ENCODE data around the gene FAM184A. TPM values are rescaled to one million over a fixed set of nuclear protein-coding genes. Genes with fewer than 3 reads are reported as not detected.
"Not testable (repeated sequence)": the region's sequence is repeated elsewhere in the genome, so short reads cannot be mapped to it uniquely, and the experiment has no call there.

Gene FAM184A
- total RNA-seq, 2 experiments from 2014 or later = 3.0 TPM

- no peaks in the 10 kb centered on the region for H3K27me3 Mint-ChIP-seq
- POLR2A ChIA-PET = no interaction called here
- no peak for ATAC-seq (ENCODE audit: low read depth)
- H3K4me3 Mint-ChIP-seq = no peak overlapping the region
- no peaks in the 10 kb centered on the region for H3K4me1 Mint-ChIP-seq
- H3K9me3 Mint-ChIP-seq = peaks cover 5% of the 10 kb centered on the region
- H3K27ac Mint-ChIP-seq = no peak overlapping the region
- H3K36me3 Mint-ChIP-seq = peaks cover 11% of the 10 kb centered on the region
- no peak for DNase-seq
Measured at GRCh38 chr6:119006974-119007373, 71.5 kb downstream of the FAM184A start.

- no peak for ATAC-seq (ENCODE audit: low read depth)
Measured at GRCh38 chr6:119002069-119002468, 76.4 kb downstream of the FAM184A start.

GRCh38 chr6:118999494-119000040, 78.9 kb downstream of the FAM184A start:
- H3K4me3 Mint-ChIP-seq = no peak overlapping the region
- no peak for DNase-seq
- POLR2A ChIA-PET = no interaction called here

More at GRCh38 chr6:119002069-119002468, 76.4 kb downstream of the FAM184A start:
- Mint-ChIP-seq H3K4me3 (no peak overlapping the region), H3K9me3 (no peaks in the 10 kb centered on the region), H3K4me1 (peaks cover 2% of the 10 kb centered on the region), H3K36me3 (peaks cover 2% of the 10 kb centered on the region), H3K27me3 (no peaks in the 10 kb centered on the region), H3K27ac (no peak overlapping the region)
- POLR2A ChIA-PET = no interaction called here
- no peak for DNase-seq

DNA sequence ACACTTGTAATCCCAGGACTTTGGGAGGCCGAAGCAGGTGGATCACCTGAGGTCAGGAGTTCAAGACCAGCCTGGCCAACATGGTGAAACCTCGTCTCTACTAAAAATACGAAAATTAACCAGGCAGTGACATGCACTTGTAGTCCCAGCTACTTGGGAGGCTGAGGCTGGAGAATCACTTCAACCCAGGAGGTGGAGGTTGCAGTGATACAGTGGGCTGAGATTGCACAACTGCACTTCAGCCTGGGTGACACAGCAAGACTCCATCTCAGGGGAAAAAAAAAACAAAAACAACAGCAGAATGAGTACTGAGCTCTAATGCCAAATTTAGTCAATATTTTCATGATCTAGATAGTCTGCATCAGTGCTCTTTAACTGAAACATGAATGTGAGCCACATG, 81.0 kb downstream of the FAM184A start:
- H3K36me3 Mint-ChIP-seq; DNase-seq; POLR2A ChIA-PET; H3K27ac Mint-ChIP-seq; H3K4me1 Mint-ChIP-seq; H3K9me3 Mint-ChIP-seq; H3K4me3 Mint-ChIP-seq; H3K27me3 Mint-ChIP-seq; ATAC-seq (ENCODE audit: low read depth): not testable (repeated sequence)

More at GRCh38 chr6:118999494-119000040, 78.9 kb downstream of the FAM184A start:
- Mint-ChIP-seq H3K27me3 (no peaks in the 10 kb centered on the region), H3K27ac (no peak overlapping the region), H3K4me1 (peaks cover 4% of the 10 kb centered on the region), H3K9me3 (no peaks in the 10 kb centered on the region), H3K36me3 (peaks cover 2% of the 10 kb centered on the region)
- ATAC-seq (ENCODE audit: low read depth) = no peak

- DNase-seq = no peak
- POLR2A ChIA-PET = no interaction called here
- ATAC-seq (ENCODE audit: low read depth) = no peak
- no peak overlapping the region for H3K27ac Mint-ChIP-seq
- no peaks in the 10 kb centered on the region for H3K9me3 Mint-ChIP-seq
- no peaks in the 10 kb centered on the region for H3K27me3 Mint-ChIP-seq
- peaks cover 2% of the 10 kb centered on the region for H3K36me3 Mint-ChIP-seq
- H3K4me3 Mint-ChIP-seq = no peak overlapping the region
- peaks cover 4% of the 10 kb centered on the region for H3K4me1 Mint-ChIP-seq
Measured at GRCh38 chr6:118996289-118996820, 82.1 kb downstream of the FAM184A start.

DNA sequence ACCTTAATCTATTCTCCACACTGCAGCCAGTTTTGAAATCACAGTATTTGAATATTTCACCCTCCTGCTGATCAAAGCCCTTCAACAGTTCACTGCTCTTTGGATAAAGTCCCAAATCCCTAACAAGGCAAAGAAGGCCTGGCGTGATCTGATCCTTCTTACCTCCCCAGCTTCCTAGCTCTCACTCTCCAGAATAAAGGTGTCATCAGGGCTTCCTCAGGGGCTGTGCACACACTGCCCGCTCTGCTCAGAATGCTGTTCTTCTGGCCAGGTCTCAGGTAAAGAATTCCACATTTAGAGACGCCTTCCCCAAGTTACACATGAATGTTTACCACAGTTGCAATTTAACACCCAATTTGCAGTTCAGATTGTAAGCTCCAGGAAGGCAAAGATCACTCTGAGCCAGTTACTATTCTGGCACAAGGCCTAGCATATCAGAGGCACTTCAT, 84.6 kb downstream of the FAM184A start:
- DNase-seq (no peak), ATAC-seq (ENCODE audit: low read depth) (no peak)
- H3K27ac Mint-ChIP-seq = no peak overlapping the region
- no peaks in the 10 kb centered on the region for H3K9me3 Mint-ChIP-seq
- H3K27me3 Mint-ChIP-seq = no peaks in the 10 kb centered on the region
- POLR2A ChIA-PET = no interaction called here
- peaks cover 4% of the 10 kb centered on the region for H3K4me1 Mint-ChIP-seq
- H3K36me3 Mint-ChIP-seq = no peaks in the 10 kb centered on the region
- no peak overlapping the region for H3K4me3 Mint-ChIP-seq

GRCh38 chr6:118993358-118993757, 85.1 kb downstream of the FAM184A start:
- Mint-ChIP-seq H3K27ac (no peak overlapping the region), H3K27me3 (no peaks in the 10 kb centered on the region), H3K36me3 (no peaks in the 10 kb centered on the region), H3K9me3 (no peaks in the 10 kb centered on the region), H3K4me3 (no peak overlapping the region), H3K4me1 (peaks cover 4% of the 10 kb centered on the region)
- POLR2A ChIA-PET = no interaction called here
- DNase-seq (no peak), ATAC-seq (ENCODE audit: low read depth) (no peak)

DNA sequence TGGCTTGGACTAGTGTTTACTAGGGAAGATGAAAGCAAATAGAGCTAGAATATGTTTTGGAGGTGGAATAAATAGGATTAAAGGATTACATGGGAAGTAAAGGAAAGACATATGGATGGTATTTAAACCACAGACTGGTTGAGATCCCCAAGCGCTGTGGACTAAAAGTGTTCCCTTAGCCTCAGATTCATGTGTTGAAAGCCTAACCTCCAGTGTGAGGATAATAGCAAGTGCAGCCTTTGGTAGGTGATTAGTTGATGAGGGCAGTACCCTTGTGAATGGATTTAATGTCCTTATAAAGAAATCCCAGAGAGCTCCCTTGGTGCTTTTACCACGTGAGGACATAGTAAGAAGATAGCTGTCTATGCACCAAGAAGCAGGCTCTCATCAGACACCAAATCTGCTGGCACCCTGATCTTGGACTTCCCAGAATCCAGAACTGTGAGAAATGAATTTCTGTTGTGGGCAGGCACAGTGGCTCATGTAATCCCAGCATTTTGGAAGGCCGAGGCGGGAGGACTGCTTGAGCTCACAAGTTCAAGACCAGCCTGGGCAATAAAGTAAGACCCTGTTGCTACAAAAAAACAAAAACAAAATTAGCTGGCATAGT, 86.2 kb downstream of the FAM184A start:
- POLR2A ChIA-PET = no interaction called here
- ATAC-seq (ENCODE audit: low read depth) (no peak), DNase-seq (no peak)
- Mint-ChIP-seq H3K36me3 (no peaks in the 10 kb centered on the region), H3K27me3 (no peaks in the 10 kb centered on the region), H3K4me3 (no peak overlapping the region), H3K27ac (no peak overlapping the region), H3K9me3 (no peaks in the 10 kb centered on the region), H3K4me1 (peaks cover 2% of the 10 kb centered on the region)

- Mint-ChIP-seq H3K4me3 (no peak overlapping the region), H3K4me1 (peaks cover 5% of the 10 kb centered on the region), H3K36me3 (no peaks in the 10 kb centered on the region), H3K9me3 (no peaks in the 10 kb centered on the region), H3K27me3 (no peaks in the 10 kb centered on the region), H3K27ac (no peak overlapping the region)
- DNase-seq = no peak
- POLR2A ChIA-PET = no interaction called here
- no peak for ATAC-seq (ENCODE audit: low read depth)
Measured at GRCh38 chr6:118986312-118986711, 92.2 kb downstream of the FAM184A start.

GRCh38 chr6:118985123-118985830, 93.2 kb downstream of the FAM184A start:
- Mint-ChIP-seq H3K4me1 (peaks cover 5% of the 10 kb centered on the region), H3K27me3 (no peaks in the 10 kb centered on the region), H3K9me3 (no peaks in the 10 kb centered on the region), H3K27ac (no peak overlapping the region), H3K36me3 (no peaks in the 10 kb centered on the region), H3K4me3 (no peak overlapping the region)
- no peak for ATAC-seq (ENCODE audit: low read depth)
- no peak for DNase-seq
- POLR2A ChIA-PET = no interaction called here

- DNase-seq (no peak), ATAC-seq (ENCODE audit: low read depth) (no peak)
- Mint-ChIP-seq H3K4me1 (peaks cover 5% of the 10 kb centered on the region), H3K9me3 (no peaks in the 10 kb centered on the region), H3K4me3 (no peak overlapping the region), H3K27me3 (no peaks in the 10 kb centered on the region), H3K36me3 (no peaks in the 10 kb centered on the region), H3K27ac (no peak overlapping the region)
- POLR2A ChIA-PET = no interaction called here
Measured at GRCh38 chr6:118984342-118984741, 94.1 kb downstream of the FAM184A start.

- H3K4me3 Mint-ChIP-seq = no peak overlapping the region
- H3K27me3 Mint-ChIP-seq = no peaks in the 10 kb centered on the region
- H3K4me1 Mint-ChIP-seq = peaks cover 5% of the 10 kb centered on the region
- no peaks in the 10 kb centered on the region for H3K9me3 Mint-ChIP-seq
- POLR2A ChIA-PET = no interaction called here
- DNase-seq (no peak), ATAC-seq (ENCODE audit: low read depth) (no peak)
- H3K36me3 Mint-ChIP-seq = peaks cover 4% of the 10 kb centered on the region
- H3K27ac Mint-ChIP-seq = no peak overlapping the region
Measured at GRCh38 chr6:118982575-118982911, 95.9 kb downstream of the FAM184A start.

GRCh38 chr6:118981884-118982574, 96.4 kb downstream of the FAM184A start:
- no peak for ATAC-seq (ENCODE audit: low read depth)
- H3K27me3 Mint-ChIP-seq = no peaks in the 10 kb centered on the region
- no peaks in the 10 kb centered on the region for H3K9me3 Mint-ChIP-seq
- no peak for DNase-seq
- POLR2A ChIA-PET = no interaction called here
- peaks cover 4% of the 10 kb centered on the region for H3K36me3 Mint-ChIP-seq
- no peak overlapping the region for H3K27ac Mint-ChIP-seq
- peaks cover 5% of the 10 kb centered on the region for H3K4me1 Mint-ChIP-seq
- no peak overlapping the region for H3K4me3 Mint-ChIP-seq

Data from activated naive CD8-positive, alpha-beta T cell treated with anti-CD3 and anti-CD28 coated beads, Interleukin-2, amount 10 ng/mL, durations not matched to agents 7 days and 5 days (primary cell).